GM12874 (cell line): ENCODE results near the gene DLX4.

ENCODE experiments used
- CTCF ChIP-seq: IDR thresholded peaks from 2 replicates; pipeline ENCODE4 v1.5.1; 2011; ENCODE audit warnings: low read depth, mild to moderate bottlenecking, control low read depth, low read length, moderate library complexity; ENCODE audit not compliant: insufficient read depth

The DLX4 gene

DNA sequence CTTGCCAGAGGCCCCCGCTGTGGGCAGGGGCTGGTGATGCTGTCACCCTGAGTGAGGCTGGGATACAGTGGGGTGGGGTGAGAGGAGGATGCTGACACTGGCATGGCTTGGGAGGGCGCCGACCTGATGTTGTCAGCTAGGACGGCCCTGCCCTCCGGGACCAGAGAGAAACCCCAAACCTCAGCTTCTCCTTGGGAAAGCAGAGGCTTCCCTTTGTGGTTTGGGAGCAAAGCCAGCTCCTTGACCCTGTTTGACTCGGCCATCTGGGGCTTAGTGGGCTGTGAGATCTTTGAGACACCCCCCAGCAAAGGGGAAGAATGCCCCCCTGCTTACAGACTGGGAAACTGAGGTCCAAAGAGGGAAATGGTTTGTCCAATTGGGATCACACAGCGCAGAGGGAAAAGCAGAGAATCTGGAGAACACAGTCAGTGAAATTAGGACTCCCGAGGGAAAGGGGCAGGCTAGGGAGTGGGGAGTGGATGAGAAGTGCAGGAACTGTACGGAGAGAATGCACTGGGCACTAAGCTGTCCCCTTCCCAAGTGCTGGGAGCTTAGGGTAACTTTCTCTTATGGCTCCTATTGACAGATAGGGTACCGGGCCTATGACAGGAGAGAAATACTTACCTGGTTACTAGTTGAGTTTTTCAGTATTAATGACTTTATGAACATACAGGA lies 40.7 kb upstream of the DLX4 start:
- no peak for TF ChIP-seq CTCF

DNA sequence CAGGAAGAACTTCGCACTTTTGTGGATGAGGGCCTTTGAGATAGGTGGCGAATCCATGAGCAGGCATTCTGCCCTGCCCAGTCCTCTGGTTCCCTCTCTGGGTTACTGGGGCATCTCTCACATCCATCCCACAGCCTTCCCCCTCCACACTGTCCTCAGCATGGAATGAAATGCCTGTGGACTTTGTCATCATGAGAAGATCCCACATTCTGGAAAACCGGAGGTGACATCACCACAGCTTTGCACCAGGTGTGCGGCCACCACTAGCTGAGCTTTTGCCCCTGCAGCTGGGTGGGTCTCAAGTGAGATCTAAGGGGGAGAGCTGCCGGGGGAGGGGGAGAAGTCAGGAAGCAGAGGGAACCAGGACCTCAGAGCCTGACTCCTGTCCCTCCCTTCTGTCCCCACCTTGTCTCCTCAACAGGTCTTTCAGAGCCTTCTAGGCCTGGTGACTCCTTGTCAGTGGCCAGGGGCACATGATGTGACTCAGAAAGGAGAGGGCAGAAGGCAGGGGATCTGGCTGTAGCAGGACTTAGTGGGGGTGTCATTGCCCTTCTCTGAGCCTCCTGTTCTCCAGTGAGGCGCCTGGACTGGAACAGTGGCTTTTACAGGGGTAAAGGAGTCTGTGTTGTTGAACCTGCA lies 40.0 kb upstream of the DLX4 start:
- no peak for TF ChIP-seq CTCF

GRCh38 chr17:49930880-49931279 lies 38.1 kb upstream of the DLX4 start:
- no peak for TF ChIP-seq CTCF

DNA sequence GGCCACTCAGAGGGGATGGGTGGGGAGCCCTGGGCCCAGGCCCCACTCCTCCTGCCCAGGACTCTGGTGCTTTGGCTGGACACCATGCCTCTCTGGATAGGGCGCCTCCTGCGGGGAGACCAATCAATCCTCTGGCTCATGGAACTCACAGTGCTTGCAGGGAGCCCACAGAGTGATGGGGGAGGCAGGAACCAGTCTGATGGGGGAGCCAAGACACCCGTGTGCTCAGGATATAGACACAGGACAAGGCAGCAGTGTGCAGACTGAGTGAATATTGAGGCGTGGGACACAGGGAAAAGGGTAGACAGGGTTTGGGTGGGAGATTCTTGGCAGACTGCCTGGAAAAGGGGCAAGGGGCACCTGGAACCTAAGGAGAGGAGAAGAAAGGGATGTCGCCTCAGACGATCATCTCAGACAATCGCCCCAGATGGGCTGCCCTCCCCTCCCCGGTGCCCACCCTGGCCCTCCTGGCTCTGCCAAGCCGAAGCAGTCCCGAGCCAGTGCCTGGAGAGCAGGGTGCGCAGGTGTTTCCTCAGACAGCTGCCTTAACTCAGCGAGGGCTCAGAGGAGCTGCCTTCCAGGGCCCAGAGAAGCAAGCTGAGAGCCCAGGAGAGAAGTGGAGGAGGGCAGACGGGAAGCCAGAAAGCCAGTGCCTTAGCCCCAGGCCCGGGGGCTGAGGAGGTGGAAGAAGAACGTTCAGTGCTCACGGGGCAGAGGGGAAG lies 37.4 kb upstream of the DLX4 start:
- no peak for TF ChIP-seq CTCF

DNA sequence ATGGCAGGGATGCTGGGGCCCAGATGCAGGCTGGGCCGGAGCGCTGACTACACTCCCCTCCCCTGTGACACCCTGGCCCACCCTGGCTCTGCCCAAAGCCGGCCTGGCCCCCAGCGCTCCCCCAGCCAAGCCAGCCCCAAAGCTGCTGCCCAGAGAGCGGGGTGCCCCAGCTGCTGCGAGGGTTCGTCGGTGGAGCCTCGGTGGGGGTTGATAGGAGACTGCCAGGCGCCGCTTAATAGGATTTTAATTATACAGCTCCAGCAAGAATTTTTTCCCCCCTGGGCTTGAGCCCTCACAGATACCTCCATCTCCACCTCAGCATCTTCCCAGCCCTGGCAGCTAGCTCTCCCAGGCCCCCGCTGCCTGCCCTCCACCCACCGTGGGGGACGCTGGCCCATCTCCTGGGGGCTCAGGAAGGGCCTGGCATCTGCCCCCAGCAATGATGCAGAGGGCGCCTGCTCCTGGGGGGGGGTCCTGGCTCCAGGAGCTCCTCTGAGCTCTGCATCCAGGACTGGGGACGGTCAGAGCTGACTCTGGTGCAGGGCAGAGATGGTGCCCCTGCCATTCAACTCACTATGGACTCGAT lies 36.8 kb upstream of the DLX4 start:
- TF ChIP-seq CTCF = no peak

GRCh38 chr17:49932901-49933300 lies 36.1 kb upstream of the DLX4 start:
- no peak for TF ChIP-seq CTCF

DNA sequence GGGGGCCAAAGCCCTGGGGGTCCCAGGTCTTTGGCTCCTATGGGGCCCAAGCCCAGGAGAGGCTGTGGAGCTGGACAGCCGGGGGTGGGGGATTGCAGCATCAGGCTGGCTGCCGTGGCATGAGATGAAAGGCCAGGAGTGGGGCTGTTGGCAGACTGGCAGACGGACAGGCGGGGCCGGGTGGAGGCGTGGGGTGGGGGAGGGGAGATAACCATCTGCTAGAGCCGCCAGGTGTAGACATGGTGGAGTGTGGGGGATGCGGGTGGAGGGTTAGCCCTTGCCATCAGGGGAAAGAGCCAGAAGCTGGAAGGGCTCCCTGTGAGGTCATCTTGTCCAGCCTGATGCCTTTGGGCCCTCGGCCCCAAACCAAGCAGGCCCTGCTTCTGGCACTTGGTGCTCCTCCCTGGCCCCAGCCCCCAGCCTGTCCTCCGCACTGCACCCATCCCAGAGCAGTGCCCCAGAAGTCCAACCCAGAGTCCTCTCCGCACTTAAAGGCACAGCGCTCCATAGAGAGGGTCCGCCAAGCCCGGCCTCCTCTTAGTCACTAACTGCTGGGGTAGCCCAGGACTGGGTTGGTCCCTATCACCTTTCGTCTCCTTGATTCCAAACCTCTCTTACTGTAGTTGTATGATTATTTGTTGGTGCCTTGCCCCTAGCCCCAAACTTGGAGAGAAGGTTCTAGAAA lies 33.3 kb upstream of the DLX4 start:
- TF ChIP-seq CTCF = no peak
